KOPT-K1 (cell line): ENCODE results near the gene CD5L.

Source experiments
- H3K27ac ChIP-seq: fragments of 200-600 bp; sonication (generic); 2 replicates; pipeline ENCODE4 v1.5.1; 2016; ENCODE audit warnings: antibody characterized with exemption, mild to moderate bottlenecking, low read depth, low read length; ENCODE audit not compliant: poor library complexity, severe bottlenecking
- H3K36me3 ChIP-seq: fragments of 200-600 bp; sonication (generic); 2 replicates; pipeline ENCODE4 v1.5.1; 2017; ENCODE audit warnings: antibody characterized with exemption, mild to moderate bottlenecking, low read length, moderate library complexity; ENCODE audit not compliant: insufficient read depth
- H3K9me3 ChIP-seq: fragments of 200-600 bp; sonication (generic); 2 replicates; pipeline ENCODE4 v1.5.1; 2017; ENCODE audit warnings: antibody characterized with exemption, low read length, mild to moderate bottlenecking; ENCODE audit not compliant: insufficient read depth, poor library complexity, severe bottlenecking

The CD5L gene

GRCh38 chr1:157841708-157842107 lies at the start of gene CD5L:
CD5L (minus strand) TSS chr1:157841808; CDS start chr1:157841701, 107 bp downstream.
- H3K27ac ChIP-seq = no peak within 1 kb of the TSS
- H3K36me3 ChIP-seq = no peaks in the 10 kb centered on the region
- no peaks in the 10 kb centered on the region for H3K9me3 ChIP-seq

- Histone ChIP-seq H3K36me3 (no peaks in the 10 kb centered on the region), H3K27ac (no peak overlapping the region), H3K9me3 (no peaks in the 10 kb centered on the region)
Observed at GRCh38 chr1:157882580-157882979, 41.0 kb upstream of the CD5L start.

GRCh38 chr1:157880621-157881020 lies 39.0 kb upstream of the CD5L start:
- H3K36me3 ChIP-seq = no peaks in the 10 kb centered on the region

GRCh38 chr1:157878059-157878458 lies 36.5 kb upstream of the CD5L start:
- no peak overlapping the region for H3K27ac ChIP-seq
- no peaks in the 10 kb centered on the region for H3K36me3 ChIP-seq

More at GRCh38 chr1:157880621-157881020, 39.0 kb upstream of the CD5L start:
- Histone ChIP-seq H3K9me3 (no peaks in the 10 kb centered on the region), H3K27ac (no peak overlapping the region)

GRCh38 chr1:157870490-157870889 lies 28.9 kb upstream of the CD5L start:
- Histone ChIP-seq H3K36me3 (no peaks in the 10 kb centered on the region), H3K27ac (no peak overlapping the region), H3K9me3 (no peaks in the 10 kb centered on the region)

More at GRCh38 chr1:157878059-157878458, 36.5 kb upstream of the CD5L start:
- H3K9me3 ChIP-seq = no peaks in the 10 kb centered on the region

- no peaks in the 10 kb centered on the region for H3K36me3 ChIP-seq
- H3K27ac ChIP-seq = no peak overlapping the region
- H3K9me3 ChIP-seq = no peaks in the 10 kb centered on the region
Observed at GRCh38 chr1:157868654-157869053, 27.0 kb upstream of the CD5L start.

GRCh38 chr1:157862114-157863070 lies 20.8 kb upstream of the CD5L start:
- no peaks in the 10 kb centered on the region for H3K36me3 ChIP-seq
- H3K27ac ChIP-seq = no peak overlapping the region
- H3K9me3 ChIP-seq = no peaks in the 10 kb centered on the region

GRCh38 chr1:157856538-157856937 lies 14.9 kb upstream of the CD5L start:
- no peaks in the 10 kb centered on the region for H3K9me3 ChIP-seq
- H3K27ac ChIP-seq = no peak overlapping the region
- no peaks in the 10 kb centered on the region for H3K36me3 ChIP-seq

GRCh38 chr1:157852476-157852875 lies 10.9 kb upstream of the CD5L start:
- Histone ChIP-seq H3K36me3 (no peaks in the 10 kb centered on the region), H3K9me3 (no peaks in the 10 kb centered on the region), H3K27ac (no peak overlapping the region)

- Histone ChIP-seq H3K9me3 (no peaks in the 10 kb centered on the region), H3K27ac (no peak overlapping the region), H3K36me3 (no peaks in the 10 kb centered on the region)
Observed at GRCh38 chr1:157849229-157849875, 7.7 kb upstream of the CD5L start.

- Histone ChIP-seq H3K27ac (no peak overlapping the region), H3K9me3 (no peaks in the 10 kb centered on the region), H3K36me3 (no peaks in the 10 kb centered on the region)
Observed at GRCh38 chr1:157844089-157844830, 2.7 kb upstream of the CD5L start.

- H3K9me3 ChIP-seq = no peaks in the 10 kb centered on the region
- H3K36me3 ChIP-seq = no peaks in the 10 kb centered on the region
- no peak overlapping the region for H3K27ac ChIP-seq
Observed at GRCh38 chr1:157842939-157843338, 1.3 kb upstream of the CD5L start.

- Histone ChIP-seq H3K9me3 (no peaks in the 10 kb centered on the region), H3K36me3 (no peaks in the 10 kb centered on the region), H3K27ac (no peak overlapping the region)
Observed at GRCh38 chr1:157838966-157839365, 2.6 kb downstream of the CD5L start.

GRCh38 chr1:157834430-157834829 lies 7.2 kb downstream of the CD5L start:
- H3K36me3 ChIP-seq = no peaks in the 10 kb centered on the region
- H3K27ac ChIP-seq = no peak overlapping the region
- H3K9me3 ChIP-seq = no peaks in the 10 kb centered on the region

GRCh38 chr1:157833145-157833544 lies 8.5 kb downstream of the CD5L start:
- no peaks in the 10 kb centered on the region for H3K9me3 ChIP-seq
- no peaks in the 10 kb centered on the region for H3K36me3 ChIP-seq
- no peak overlapping the region for H3K27ac ChIP-seq
